ENCODE results near the gene CD300LD.
A peak's percentile ranks its signal among the peaks of the same experiment; 100 is the strongest.
"Not testable (repeated sequence)": the region's sequence is repeated elsewhere in the genome, so short reads cannot be mapped to it uniquely, and the experiment has no call there.

CD300LD gene

GRCh38 chr17:74606050-74606449 lies 14.0 kb upstream of the CD300LD start:
- DNase-seq (ENCODE audit: low read depth): no peak

DNA sequence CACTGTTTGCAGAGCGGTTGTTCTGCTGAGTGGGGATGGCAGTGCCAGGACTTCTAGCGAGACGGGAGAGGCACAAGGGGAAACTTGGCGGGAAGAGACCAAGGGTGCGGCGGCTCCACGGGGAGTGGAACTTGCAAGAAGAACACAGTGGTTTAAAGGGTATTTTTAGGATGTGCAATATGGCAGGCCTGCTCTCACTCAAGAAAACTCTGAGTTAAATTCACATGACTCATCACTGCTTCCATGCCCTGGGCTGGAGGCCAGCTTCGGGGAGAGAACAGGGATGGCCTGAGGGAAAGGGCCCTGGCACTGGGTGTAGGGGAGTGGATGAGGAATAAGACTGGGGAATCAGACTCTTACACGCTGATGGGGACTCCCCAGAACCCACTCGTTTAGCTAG lies 13.3 kb upstream of the CD300LD start:
- DNase-seq (ENCODE audit: low read depth): peak; percentile 68

DNA sequence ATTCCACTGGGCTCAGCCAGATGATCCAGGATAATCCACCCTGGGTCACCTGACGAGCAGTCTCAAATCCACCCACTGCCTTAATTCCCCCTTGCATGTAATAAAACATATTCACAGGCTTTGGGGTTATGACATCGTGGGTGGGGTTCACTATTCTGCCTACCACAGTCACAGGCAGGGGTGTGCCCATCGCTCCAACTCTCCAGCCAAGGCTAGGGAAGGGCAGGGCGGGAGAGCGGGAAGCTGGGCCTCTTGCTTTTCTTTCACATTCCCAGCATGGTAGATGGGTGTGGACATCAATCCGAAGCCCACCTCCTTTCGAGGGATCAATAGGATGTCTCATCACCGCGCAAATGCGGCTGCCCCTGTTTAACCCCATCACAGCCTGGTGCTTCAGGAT lies 12.7 kb upstream of the CD300LD start:
- DNase-seq (ENCODE audit: low read depth): no peak

GRCh38 chr17:74604200-74604599 lies 12.1 kb upstream of the CD300LD start:
- DNase-seq (ENCODE audit: low read depth): no peak

DNA sequence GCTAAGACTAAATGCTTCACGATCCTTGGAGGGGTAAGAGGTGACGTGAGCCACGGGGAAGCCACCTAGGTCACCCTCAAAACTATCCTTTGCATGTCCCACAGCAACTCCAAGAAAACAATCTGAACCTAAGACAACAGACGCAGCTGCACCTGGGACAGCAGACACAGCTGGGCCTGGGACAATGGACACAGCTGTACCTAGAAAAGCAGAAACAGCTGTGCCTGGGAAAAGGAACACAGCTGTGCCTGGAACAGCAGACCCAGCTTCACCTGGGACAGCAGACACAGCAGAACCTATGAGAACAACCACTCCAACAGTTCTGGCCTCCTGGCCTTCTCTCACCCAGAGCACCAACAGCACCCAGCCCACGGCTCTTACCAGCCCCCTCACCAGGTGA lies 11.7 kb upstream of the CD300LD start:
- no peak for DNase-seq (ENCODE audit: low read depth)

DNA sequence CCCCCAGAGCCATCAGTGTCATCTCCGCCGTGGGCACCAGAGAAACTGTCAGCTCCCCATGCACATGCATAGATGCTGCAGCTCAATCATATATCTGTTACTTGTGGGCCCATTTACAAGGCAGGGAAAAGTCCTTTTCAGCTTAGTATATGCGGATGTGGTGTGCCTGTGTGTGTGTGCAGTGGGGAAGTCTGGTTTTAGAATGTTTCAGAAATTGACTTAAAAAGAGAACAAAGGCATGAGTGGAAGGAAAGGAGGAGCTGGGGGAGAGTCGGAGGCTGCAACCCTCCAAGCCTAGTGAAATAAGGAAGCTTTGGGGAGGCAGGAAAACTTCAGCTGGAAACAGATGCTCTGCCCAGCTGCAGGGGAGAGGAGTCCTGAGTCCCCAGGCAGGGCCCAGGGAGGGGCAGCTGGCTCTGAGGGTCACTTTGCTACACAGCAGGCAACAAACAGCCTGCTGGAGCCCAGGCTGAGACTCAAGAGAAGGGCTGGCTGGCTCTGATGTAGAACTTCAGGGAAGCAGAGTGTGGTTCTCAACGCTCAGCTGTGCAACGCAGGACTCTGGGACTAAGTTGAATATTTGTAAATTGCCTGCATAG lies 11.1 kb upstream of the CD300LD start:
- DNase-seq (ENCODE audit: low read depth): no peak

- DNase-seq (ENCODE audit: low read depth): peak; percentile 5
These were observed 10.0 kb upstream of the CD300LD start for GRCh38 chr17:74601944-74602572.

GRCh38 chr17:74599448-74599939 lies 7.4 kb upstream of the CD300LD start:
- DNase-seq (ENCODE audit: low read depth): no peak

GRCh38 chr17:74599023-74599399 lies 6.9 kb upstream of the CD300LD start:
- DNase-seq (ENCODE audit: low read depth): no peak

DNA sequence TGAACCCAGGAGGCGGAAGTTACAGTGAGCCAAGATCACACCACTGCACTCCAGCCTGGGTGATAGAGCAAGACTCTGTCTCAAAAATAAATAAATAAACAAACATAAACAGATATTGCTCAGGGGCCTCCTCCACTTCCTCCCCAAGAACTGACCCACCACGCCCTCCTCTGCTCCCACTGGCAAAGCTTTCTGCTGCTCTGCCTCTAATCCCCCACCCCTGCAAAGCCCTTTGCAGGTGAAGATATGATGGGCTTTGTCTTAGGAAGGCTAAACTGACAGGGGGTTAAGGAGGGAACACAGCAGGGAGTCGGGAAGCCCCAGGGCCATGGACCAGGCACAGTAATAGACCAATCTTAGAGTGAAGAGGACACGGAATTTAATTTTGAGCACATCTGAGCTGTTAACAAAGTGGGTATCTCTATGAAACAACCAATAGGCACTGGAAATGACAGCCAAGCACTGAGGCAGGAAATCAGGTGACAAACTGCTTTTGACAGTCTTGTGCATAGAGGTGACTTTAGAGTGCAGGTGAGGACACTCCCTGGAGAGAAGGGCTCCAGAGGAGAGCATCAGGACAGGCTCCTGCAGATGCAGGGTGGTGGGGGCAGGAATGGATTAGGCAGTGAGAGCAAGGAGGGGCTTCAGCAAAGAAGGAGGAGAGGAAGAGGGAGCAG lies 6.4 kb upstream of the CD300LD start:
- no peak for DNase-seq (ENCODE audit: low read depth)

- no peak for DNase-seq (ENCODE audit: low read depth)
These were observed 5.1 kb upstream of the CD300LD start for GRCh38 chr17:74597069-74597790.

GRCh38 chr17:74595037-74595750 lies 3.1 kb upstream of the CD300LD start:
- no peak for DNase-seq (ENCODE audit: low read depth)

GRCh38 chr17:74591503-74591902 lies 580 bp downstream of the CD300LD start:
- DNase-seq (ENCODE audit: low read depth): no peak

DNA sequence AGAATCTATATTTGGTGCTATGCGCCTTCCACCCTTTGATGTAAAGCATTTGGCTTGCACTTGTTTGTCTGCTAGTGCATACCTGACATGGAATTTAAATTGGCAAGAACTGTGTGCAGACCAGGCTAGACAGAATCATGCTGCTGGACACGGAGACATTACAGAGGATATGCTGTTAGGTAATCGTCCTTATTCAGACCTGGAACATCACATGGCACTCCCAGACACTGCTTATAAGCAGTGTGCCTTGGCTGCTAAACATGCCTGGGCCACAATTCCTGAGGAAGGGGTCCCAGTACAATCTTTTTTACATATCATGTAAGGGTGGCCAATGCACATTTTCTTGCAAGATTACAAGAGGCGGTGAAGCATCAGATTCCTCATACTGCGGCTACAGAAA lies 6.4 kb downstream of the CD300LD start:
- DNase-seq (ENCODE audit: low read depth): no peak

- no peak for DNase-seq (ENCODE audit: low read depth)
These were observed 7.6 kb downstream of the CD300LD start for GRCh38 chr17:74584292-74585060.

DNA sequence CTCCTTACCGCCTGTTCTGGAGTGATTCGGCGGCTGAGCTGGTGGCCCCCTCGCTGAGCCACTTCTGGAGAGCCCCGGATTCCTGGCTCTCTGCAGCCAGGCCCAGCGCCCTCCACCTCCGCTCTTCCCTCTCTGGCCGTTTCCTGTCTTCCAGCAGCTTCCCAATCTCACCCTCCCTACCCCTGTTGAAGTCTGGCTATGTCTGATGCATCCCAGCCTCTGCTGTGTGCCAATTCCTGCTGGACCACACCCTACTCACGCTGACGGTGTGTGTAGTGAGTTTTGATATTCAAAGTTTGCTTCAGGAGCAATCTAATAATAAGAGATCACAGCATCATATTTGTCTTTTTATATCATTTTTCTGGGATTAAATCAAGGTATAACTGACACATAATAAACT lies 9.4 kb downstream of the CD300LD start:
- DNase-seq (ENCODE audit: low read depth): no peak

DNA sequence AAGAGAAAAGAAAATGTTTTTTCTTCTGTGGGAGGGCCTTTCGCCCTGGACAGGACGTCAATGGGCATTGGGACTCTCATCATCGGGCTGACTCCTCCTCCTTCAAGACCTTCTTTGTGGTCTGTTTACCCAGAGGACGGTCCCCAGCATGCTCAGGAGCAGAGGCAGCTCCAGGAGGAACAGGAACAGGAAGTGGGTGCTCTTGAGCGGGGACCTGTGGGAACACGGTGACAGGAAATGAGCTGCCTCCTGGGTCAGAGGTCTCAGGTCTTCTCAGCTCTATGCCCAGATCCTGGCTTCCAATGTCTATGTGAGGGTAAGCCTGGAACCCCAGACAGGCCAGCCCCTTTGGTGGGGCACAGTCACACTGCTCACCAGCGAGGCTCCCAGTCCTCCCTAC lies 12.2 kb downstream of the CD300LD start:
- DNase-seq (ENCODE audit: low read depth): no peak

GRCh38 chr17:74578979-74579378 lies 13.1 kb downstream of the CD300LD start:
- no peak for DNase-seq (ENCODE audit: low read depth)

- DNase-seq (ENCODE audit: low read depth): no peak
These were observed 17.5 kb downstream of the CD300LD start for GRCh38 chr17:74574489-74575142.

DNA sequence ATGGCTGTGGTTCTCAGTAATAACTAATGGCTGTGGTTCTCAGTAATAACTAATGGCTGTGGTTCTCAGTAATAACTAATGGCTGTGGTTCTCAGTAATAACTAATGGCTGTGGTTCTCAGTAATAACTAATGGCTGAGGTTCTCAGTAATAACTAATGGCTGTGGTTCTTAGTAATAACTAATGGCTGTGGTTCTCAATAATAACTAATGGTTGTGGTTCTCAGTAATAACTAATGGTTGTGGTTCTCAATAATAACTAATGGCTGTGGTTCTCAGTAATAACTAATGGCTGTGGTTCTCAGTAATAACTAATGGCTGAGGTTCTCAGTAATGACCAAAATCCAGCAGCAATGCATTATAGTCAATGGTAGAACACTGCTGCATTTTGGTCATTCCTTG lies 18.4 kb downstream of the CD300LD start:
- DNase-seq (ENCODE audit: low read depth): not testable (repeated sequence)

DNA sequence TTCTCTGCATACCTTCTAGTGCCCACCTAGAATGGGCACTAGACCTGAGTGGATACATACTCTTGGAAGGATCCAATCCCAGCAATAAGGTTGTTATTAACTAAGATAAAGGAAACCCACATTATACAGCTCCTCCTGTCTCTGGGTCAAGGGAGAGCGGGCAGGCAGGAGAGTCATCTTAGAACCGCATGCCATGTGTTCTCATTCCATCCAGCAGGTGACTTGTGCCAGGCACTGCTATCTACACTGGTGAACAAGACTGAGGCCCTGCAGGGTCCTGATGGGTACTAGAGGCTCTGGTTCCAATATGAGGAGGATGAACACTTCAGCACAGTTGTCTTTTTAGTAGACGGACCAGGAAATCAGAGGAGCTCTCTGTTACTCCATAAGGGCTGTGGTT lies 18.9 kb downstream of the CD300LD start:
- DNase-seq (ENCODE audit: low read depth): no peak
